Esophagus muscularis mucosa (tissue), 4 donors: ENCODE measurements around the gene ZNF536. TPM values are rescaled to one million over a fixed set of nuclear protein-coding genes. Genes with fewer than 3 reads are reported as not detected.

Source experiments
- DNase-seq: peaks from one replicate; pipeline ENCODE4 v3.0.0-alpha.2; 2017; ENCODE audit errors: extremely low spot score
- H3K27ac ChIP-seq, 4 donors: fragments of 200-600 bp; sonication (generic); replicated peaks in 1 of 4; 1 replicate in 3 of 4; 2 replicates in 1 of 4; pipeline ENCODE4 v1.5.1; 2016 to 2019; ENCODE audit warnings: mild to moderate bottlenecking in 1 of 4
- H3K27me3 ChIP-seq, 4 donors: fragments of 200-600 bp; sonication (generic); one replicate each; pipeline versions ENCODE4 v1.5.1 to v1.6.0; 2016 to 2019
- H3K36me3 ChIP-seq, 4 donors: fragments of 200-600 bp; sonication (generic); one replicate each; pipeline ENCODE4 v1.5.1; 2016 to 2019
- H3K4me1 ChIP-seq, 4 donors: fragments of 200-600 bp; sonication (generic); one replicate each; pipeline ENCODE4 v1.5.1; 2016 to 2019
- H3K4me3 ChIP-seq, 4 donors: fragments of 200-600 bp; sonication (generic); 1 replicate in 2 of 4; 2 replicates in 2 of 4; pipeline ENCODE4 v1.5.1; 2016 to 2019; ENCODE audit warnings: mild to moderate bottlenecking in 4 of 4, moderate library complexity in 1 of 4
- H3K9me3 ChIP-seq, 4 donors: fragments of 200-600 bp; sonication (generic); 1 replicate in 3 of 4; 2 replicates in 1 of 4; pipeline ENCODE4 v1.5.1; 2016 to 2019
- CTCF ChIP-seq, 3 experiments: fragments of 200-600 bp in 2 of 3; fragments of 450-650 bp in 1 of 3; sonication (generic) in 2 of 3; IDR thresholded peaks; one replicate each; pipeline ENCODE4 v1.5.1; 2017 to 2019; ENCODE audit warnings: antibody characterized with exemption in 3 of 3, mild to moderate bottlenecking in 2 of 3, moderate library complexity in 1 of 3
- EP300 ChIP-seq: sonication (generic); formaldehyde crosslinking; IDR thresholded peaks from one replicate; pipeline ENCODE4 v1.6.1; 2017; ENCODE audit warnings: antibody characterized with exemption
- POLR2A ChIP-seq: fragments of 450-650 bp; IDR thresholded peaks from one replicate; pipeline ENCODE4 v1.6.1; 2017; ENCODE audit warnings: antibody characterized with exemption, moderate library complexity, mild to moderate bottlenecking, low read depth
- POLR2AphosphoS5 ChIP-seq, 2 donors: sonication (generic); formaldehyde crosslinking; IDR thresholded peaks; one replicate each; pipeline ENCODE4 v1.6.1; 2017; ENCODE audit warnings: antibody characterized with exemption in 2 of 2
- WGBS: methylation state at CpG from one replicate; pipeline ENCODE4 v1.1.5; 2018; 5-methylcytosine and 5-hydroxymethylcytosine counted together
- intact Hi-C: fragments of 100-400 bp; cut with DNase I; formaldehyde crosslinking; loops from one replicate; pipeline ENCODE4 v1.15.1; 2023
- total RNA-seq, 4 donors: library from RNA; depleted of rRNA; stranded (reverse); fragments of >200 nt; gene quantifications; one replicate each; pipeline versions ENCODE4 v1.1.0 to v1.2.1, GENCODE V29; 2016

ZNF536 gene
- total RNA-seq, 4 donors from 2014 or later, result 2.5 to 7.3 (median 5.6) TPM

GRCh38 chr19:30593356-30593755 is 221.2 kb downstream of the ZNF536 start:
- TF ChIP-seq EP300, result no peak
- TF ChIP-seq POLR2AphosphoS5 (IDR thresholded peaks at IDR 0.05), result no peak
- TF ChIP-seq POLR2A, result no peak
- no peak for TF ChIP-seq CTCF (IDR thresholded peaks at IDR 0.05)
- no peaks in the 10 kb centered on the region for H3K9me3 ChIP-seq
- no peaks in the 10 kb centered on the region for H3K36me3 ChIP-seq
- H3K4me3 ChIP-seq, result no peak overlapping the region
- H3K4me1 ChIP-seq, result peaks cover 0 to 25% (median 16%) of the 10 kb centered on the region in 4 donors
- peaks cover 0 to 16% (median 0%) of the 10 kb centered on the region in 4 donors for H3K27me3 ChIP-seq
- H3K27ac ChIP-seq, result no peak overlapping the region
- DNase-seq, result peak; percentile 87
- intact Hi-C loops, result no loop called here
- 60% methylated on average over 5 of the region's 5 CpGs for WGBS

GRCh38 chr19:30593975-30594745 is 222.0 kb downstream of the ZNF536 start:
- TF ChIP-seq POLR2A, result no peak
- no peak for TF ChIP-seq POLR2AphosphoS5 (IDR thresholded peaks at IDR 0.05)
- TF ChIP-seq CTCF (IDR thresholded peaks at IDR 0.05), result no peak
- TF ChIP-seq EP300, result no peak
- no peak overlapping the region for H3K27ac ChIP-seq
- H3K4me1 ChIP-seq, result peaks cover 0 to 25% (median 16%) of the 10 kb centered on the region in 4 donors
- no peaks in the 10 kb centered on the region for H3K36me3 ChIP-seq
- 70% methylated on average over 6 of the region's 11 CpGs for WGBS
- intact Hi-C loops, result no loop called here
- peak; percentile 87 for DNase-seq
- no peaks in the 10 kb centered on the region for H3K9me3 ChIP-seq
- peaks cover 0 to 16% (median 0%) of the 10 kb centered on the region in 4 donors for H3K27me3 ChIP-seq
- H3K4me3 ChIP-seq, result no peak overlapping the region

GRCh38 chr19:30596268-30596667 is 224.1 kb downstream of the ZNF536 start:
- TF ChIP-seq EP300 (no peak), POLR2A (no peak), CTCF (IDR thresholded peaks at IDR 0.05) (no peak), POLR2AphosphoS5 (IDR thresholded peaks at IDR 0.05) (no peak)
- intact Hi-C loops, result no loop called here
- H3K4me3 ChIP-seq, result no peak overlapping the region
- H3K27me3 ChIP-seq, result peaks cover 0 to 21% (median 0%) of the 10 kb centered on the region in 4 donors
- WGBS, result 70% methylated on average over 6 of the region's 6 CpGs
- H3K27ac ChIP-seq, result no peak overlapping the region
- H3K4me1 ChIP-seq, result peaks cover 0 to 25% (median 16%) of the 10 kb centered on the region in 4 donors
- H3K36me3 ChIP-seq, result no peaks in the 10 kb centered on the region
- DNase-seq, result peak; percentile 34
- H3K9me3 ChIP-seq, result no peaks in the 10 kb centered on the region

- Histone ChIP-seq H3K9me3 (no peaks in the 10 kb centered on the region), H3K27ac (no peak overlapping the region), H3K36me3 (no peaks in the 10 kb centered on the region), H3K27me3 (peaks cover 0 to 28% (median 0%) of the 10 kb centered on the region in 4 donors), H3K4me3 (no peak overlapping the region), H3K4me1 (peaks cover 0 to 25% (median 16%) of the 10 kb centered on the region in 4 donors)
- peak; percentile 90 for DNase-seq
- intact Hi-C loops, result no loop called here
- TF ChIP-seq CTCF (IDR thresholded peaks at IDR 0.05), result no peak
- no peak for TF ChIP-seq POLR2A
- 42% methylated on average over 9 of the region's 9 CpGs for WGBS
Measured at GRCh38 chr19:30596813-30597399, 224.7 kb downstream of the ZNF536 start.
